Measurements from ENCODE around the gene GP1BB.

GP1BB gene

DNA sequence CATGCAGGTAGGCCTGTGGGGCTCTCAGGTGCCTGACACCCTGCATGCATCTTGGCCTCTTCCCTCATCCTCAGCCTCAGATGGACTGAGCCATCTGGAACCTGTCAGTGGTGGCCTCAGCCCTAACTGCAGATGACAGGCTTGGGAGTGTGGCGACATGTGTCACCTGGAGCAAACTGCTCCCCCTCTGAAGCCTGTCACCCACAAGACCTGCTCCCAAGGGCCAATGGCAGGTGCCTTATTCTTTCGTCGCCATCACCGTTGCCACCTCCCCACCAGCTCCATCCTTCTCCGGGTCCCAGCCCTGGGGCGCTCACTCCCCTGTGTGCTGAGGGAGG, 12.6 kb upstream of the GP1BB start:
- DNase-seq (ENCODE audit: insufficient read length, low spot score) (no peak), FAIRE-seq (no peak)
- TF ChIP-seq, protein P1, sequence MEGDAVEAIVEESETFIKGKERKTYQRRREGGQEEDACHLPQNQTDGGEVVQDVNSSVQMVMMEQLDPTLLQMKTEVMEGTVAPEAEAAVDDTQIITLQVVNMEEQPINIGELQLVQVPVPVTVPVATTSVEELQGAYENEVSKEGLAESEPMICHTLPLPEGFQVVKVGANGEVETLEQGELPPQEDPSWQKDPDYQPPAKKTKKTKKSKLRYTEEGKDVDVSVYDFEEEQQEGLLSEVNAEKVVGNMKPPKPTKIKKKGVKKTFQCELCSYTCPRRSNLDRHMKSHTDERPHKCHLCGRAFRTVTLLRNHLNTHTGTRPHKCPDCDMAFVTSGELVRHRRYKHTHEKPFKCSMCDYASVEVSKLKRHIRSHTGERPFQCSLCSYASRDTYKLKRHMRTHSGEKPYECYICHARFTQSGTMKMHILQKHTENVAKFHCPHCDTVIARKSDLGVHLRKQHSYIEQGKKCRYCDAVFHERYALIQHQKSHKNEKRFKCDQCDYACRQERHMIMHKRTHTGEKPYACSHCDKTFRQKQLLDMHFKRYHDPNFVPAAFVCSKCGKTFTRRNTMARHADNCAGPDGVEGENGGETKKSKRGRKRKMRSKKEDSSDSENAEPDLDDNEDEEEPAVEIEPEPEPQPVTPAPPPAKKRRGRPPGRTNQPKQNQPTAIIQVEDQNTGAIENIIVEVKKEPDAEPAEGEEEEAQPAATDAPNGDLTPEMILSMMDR (IDR thresholded peaks at IDR 0.05; ENCODE audit: insufficient read depth, missing control alignments): no peak

DNA sequence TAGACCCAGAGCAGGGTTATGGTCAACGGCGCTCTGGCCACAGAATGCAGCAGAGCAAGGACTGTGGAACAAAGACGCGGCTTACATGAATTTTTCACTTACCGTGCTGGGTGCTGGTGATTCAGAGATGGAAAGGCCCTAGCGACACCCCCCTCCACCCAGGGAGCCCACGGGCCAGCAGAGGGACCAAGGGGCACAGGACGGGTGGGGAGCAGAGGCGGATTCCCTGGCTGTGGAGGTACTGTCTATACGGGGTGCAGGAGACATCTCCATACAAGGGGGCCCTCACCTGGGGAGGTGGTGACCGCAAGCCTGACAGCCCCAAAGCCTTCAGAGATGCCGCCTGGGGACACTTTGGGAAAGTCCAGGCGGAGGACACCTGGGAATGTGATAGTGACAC, 10.1 kb upstream of the GP1BB start:
- TF ChIP-seq, protein P1 (IDR thresholded peaks at IDR 0.05; ENCODE audit: insufficient read depth, missing control alignments): no peak
- DNase-seq (ENCODE audit: insufficient read length, low spot score) (no peak), FAIRE-seq (no peak)

DNA sequence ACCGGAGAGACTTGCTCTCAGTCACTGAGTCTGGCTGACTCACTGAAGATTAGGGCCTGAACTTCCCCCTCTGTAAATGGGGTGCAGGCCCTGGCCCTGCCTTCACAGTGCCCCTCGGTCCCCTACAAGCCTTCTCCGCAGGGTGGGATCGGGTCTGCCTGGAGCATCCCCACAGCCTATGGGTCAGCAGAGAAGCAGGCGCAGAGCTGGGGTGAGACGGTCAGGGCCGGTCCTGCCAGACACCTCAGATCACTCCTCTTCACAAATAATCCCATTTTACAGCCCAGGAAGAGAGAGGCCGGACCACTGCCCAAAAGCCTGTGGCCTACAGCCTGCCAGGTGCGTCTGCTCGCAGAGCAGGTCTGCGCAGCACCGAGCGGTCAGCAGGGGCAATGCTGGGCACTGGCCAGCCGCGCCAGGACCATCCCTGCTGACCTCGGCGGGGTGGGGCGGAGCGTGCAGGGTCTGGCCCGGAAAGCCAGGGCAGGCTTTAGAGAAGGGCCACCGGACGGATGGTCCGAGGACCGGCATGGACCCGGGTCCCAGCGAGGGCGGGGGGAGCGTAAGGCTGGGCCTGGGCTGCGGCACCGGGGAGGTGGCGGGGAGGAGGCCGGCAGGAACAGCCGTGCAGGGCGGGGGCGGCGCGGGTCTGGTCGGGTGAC, 9.6 kb upstream of the GP1BB start:
- TF ChIP-seq, protein P1 (IDR thresholded peaks at IDR 0.05; ENCODE audit: insufficient read depth, missing control alignments): no peak
- no peak for FAIRE-seq
- no peak for DNase-seq (ENCODE audit: insufficient read length, low spot score)

DNA sequence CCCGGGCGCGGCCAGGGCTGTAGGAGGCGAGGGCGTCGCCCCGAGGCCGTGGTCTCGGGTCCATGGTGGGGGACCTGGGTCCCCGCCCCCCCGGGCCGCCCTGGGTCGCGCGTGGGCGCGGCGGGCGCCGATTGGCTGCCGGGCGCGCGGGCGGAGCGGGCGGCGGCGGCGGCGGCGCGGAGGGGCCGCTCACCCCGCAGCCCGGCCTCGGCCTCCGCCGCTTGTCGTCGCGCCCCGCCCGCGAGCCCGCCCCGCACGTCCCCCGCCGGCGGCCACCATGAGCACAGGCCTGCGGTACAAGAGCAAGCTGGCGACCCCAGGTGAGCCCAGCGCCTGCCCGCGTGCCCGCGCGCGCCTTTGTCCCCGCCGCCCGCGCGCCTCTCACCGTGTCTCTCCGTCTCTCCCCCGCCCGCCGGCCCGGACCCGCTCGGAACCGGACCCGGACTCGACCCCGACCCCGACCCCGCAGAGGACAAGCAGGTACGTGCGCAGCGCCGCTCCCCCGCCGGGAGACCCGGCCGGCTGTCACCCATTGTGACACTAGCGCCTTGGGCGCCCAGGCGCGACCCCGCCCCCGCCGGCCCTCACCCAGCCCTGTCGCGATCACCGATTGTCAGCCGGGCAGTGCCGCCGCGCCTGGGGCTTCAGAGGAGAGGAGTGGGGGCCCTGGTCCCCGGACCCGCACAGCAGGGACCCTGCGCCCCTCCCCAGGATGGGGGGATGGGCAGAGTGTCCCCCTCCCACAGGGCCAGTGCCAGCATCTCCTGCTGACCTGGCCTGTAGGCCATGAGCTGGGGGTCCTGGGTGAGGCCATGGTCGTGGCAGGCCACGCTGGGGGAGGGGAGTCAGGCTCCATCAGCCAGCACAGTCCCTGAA, 8.8 kb upstream of the GP1BB start, which contains the start of gene SEPTIN5:
SEPTIN5 (plus strand) TSS at position 192 of the 876 bp plus-strand sequence; CDS start at position 278, 86 bp downstream.
- TF ChIP-seq, protein P1 (IDR thresholded peaks at IDR 0.05; ENCODE audit: insufficient read depth, missing control alignments): no peak
- no peak for DNase-seq (ENCODE audit: insufficient read length, low spot score)
- FAIRE-seq: no peak

DNA sequence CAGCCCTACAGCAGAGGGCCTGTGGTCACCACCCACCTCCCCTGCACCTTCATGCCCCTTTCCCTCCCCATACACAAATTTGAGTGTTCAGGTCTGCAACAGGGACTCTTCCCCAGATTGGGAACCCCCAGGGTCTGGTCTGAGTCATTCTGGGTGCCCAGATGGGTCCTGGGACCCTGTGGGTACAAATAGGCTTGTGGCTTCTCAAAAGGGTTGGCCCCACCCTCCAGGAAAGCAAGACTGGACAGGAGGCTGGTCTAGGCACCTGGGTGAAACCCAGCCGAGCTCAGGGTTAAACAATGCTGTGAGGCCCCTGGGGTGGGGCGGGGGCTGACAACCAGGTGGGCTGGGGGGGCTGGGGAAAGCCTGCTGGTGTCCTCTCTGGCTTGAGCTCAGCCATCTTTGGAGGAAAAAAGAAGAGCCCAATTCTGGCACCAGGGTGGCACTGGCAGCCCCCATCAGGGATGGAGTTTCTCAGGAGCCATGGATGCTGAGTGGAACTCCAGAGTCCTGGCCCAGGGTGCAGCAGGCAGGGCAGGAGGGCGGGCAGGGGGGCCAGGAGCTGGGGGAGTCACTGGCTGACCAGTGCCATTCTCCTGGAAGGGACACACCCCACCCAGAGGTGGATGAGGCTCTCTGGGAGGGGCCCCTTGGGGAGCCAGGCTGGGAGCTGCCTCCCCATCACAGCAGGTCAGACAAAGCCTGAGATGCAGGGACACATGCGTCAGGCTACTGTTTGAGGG, 8.0 kb upstream of the GP1BB start:
- FAIRE-seq: no peak
- TF ChIP-seq, protein P1 (IDR thresholded peaks at IDR 0.05; ENCODE audit: insufficient read depth, missing control alignments): no peak
- no peak for DNase-seq (ENCODE audit: insufficient read length, low spot score)

DNA sequence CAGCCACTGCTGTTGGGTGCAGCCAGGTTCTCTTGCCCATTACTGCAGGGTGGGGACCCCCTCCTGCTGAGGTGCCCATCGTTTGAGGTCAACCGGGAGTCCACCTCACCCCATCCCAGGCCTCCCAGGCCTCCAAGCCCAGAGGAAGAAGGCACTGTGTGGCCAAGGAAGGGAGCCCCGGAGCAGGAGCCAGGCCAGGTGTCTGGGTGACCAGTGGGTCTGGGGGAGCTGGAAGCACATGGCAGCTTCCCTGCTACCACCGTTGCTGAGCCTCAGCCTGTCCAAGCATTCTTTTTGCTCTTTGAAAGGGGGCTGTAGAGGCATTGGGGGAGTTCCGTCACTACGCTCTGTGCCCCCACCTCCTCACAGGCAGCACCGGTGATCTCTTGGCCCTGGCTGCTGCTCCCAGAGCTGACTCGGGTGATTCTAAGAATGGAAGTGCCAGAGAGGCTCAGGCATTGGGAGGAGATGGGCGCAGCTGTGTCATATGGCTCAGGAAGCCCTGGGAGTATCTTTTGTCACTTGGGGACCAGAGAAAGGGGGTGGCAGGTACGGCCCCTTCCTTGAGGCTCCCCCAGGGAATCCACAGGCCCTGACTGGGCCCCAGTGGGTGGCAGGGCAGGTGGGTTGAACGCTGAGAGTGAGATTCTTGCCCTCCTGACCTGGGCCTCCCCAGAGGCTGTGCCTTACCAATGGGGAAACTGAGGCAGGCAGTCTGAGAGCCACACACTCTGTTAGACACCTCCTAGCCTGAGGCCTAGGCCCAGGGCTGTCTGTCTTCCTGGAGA, 7.1 kb upstream of the GP1BB start:
- no peak for FAIRE-seq
- DNase-seq (ENCODE audit: insufficient read length, low spot score): no peak
- TF ChIP-seq, protein P1 (IDR thresholded peaks at IDR 0.05; ENCODE audit: insufficient read depth, missing control alignments): no peak

Measured in D721Med (cell line).